Measurements from ENCODE around the gene RHBDF2.

The RHBDF2 gene

GRCh38 chr17:76432712-76433336, 68.4 kb downstream of the RHBDF2 start:
- DNase-seq: no peak

DNA sequence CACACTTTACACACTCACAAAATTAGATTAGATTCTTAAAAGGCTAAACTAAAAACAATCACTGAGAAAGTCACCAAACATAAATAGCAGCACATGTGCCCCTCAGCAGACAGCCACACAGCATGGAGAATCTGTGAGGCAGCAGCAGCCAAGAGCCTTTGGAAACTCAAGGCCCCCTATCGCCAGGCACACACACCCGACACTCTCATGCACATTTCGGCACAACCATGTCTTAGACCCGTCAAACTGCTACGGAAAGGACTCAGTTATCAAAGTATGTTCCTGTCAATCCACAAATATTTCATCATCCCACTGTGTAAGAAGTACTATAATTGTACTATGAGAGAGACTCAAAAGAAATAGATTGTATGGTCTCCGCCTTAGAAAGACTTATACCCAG, 69.2 kb downstream of the RHBDF2 start:
- no peak for DNase-seq

DNA sequence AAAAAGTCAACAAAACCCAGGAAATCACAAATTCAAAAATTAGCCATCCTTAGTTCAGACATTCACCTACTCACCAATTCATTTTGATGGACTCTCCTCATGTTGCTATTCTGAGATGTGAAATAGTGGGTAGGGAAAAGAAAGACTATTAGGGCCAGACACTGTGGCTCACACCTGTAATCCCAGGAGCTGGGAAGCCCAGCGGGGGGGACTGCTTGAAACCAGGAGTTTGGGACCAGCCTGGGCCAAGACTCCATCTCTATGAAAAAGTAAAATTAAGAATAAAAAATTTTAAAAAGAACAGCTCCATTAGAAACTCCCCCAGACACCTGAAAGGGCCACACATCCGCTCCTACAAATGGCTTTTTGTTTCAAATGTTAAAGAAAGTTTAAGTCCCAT, 69.7 kb downstream of the RHBDF2 start:
- no peak for DNase-seq

GRCh38 chr17:76428511-76428910, 72.7 kb downstream of the RHBDF2 start:
- DNase-seq: no peak

- no peak for DNase-seq
Observed at GRCh38 chr17:76427501-76428231, 73.6 kb downstream of the RHBDF2 start.

- no peak for DNase-seq
Observed at GRCh38 chr17:76426853-76427252, 74.4 kb downstream of the RHBDF2 start.

- no peak for DNase-seq
Observed at GRCh38 chr17:76422860-76423259, 78.4 kb downstream of the RHBDF2 start.

DNA sequence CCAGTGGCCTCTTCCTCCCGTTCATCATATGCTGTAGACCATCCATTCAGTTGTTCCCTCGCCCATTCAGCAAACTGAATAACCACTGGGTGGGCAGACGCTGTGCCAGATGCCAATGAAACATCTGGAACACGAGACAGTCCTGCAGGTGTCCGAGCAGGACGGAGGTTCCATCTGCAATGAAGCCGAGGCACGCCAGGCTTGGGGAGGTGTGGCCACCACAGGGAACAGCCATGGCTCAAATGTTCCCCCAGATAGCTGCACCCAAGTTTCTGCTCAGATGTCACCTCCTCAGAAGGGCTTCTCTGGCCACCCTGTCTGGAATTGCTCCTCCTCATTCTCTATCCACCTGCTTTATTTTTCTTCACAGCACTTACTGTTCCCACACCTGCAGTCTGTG, 78.8 kb downstream of the RHBDF2 start:
- DNase-seq: no peak

- no peak for DNase-seq
Observed at GRCh38 chr17:76421044-76421407, 80.2 kb downstream of the RHBDF2 start.
